ENCODE data around the gene NUPR1.

DNA sequence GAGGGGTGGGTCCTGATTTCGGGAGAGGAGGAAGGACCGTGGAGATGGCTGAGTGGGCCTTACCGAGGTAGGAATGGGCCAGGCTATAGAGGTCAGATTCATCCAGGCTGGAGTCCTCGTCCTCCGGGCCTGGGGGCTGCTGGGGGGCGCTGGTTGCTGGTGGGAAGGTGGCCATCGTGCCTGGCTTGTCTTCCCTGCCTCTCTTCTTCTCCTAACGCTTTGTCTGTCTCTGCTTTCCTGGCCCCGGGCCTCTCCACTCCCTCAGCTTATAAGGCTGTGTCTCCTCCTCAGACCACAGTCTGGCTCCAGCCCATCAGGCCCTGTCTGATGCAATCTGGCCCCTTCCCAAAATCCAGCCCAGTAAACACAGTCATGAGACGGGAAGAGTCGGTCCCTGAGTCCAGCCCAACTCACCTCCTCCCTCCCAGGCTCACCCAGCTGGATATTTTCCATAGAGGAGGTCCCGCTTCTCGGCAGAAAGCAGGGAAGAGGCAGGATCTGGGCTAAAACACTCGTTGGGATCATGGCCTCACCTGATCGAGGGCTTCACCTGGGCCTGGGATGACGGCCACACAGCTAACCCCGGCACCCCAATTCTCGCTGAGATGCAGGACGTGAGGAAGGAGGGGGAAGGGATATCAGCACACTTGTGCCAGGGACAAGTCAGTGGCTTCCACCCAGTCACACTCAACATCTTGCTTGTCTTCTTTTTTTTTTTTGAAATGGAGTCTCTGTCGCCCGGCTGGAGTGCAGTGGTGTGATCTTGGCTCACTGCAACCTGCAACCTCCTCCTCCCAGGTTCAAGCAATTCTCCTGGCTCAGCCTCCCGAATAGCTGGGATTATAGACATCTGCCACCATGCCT, at the start of gene NUPR1:
- no peak for TF ChIP-seq CTCF (conservative IDR thresholded peaks at IDR 0.05)
- peak; percentile 24; the same call in 1 of the 2 replicates for TF ChIP-seq ZFX (IDR thresholded peaks at IDR 0.05)
